Fibroblast of gingiva (primary cell): ENCODE data around the gene PPM1A.

Experiments used
- DNase-seq: peaks from one replicate; pipeline ENCODE4 v3.0.0-alpha.2; 2011; ENCODE audit warnings: low read depth

Gene PPM1A

GRCh38 chr14:60227291-60227690 lies 21.7 kb upstream of the PPM1A start:
- DNase-seq, result no peak

GRCh38 chr14:60229614-60230013 lies 19.4 kb upstream of the PPM1A start:
- no peak for DNase-seq

- no peak for DNase-seq
Observed at GRCh38 chr14:60232185-60232584, 16.8 kb upstream of the PPM1A start.

- DNase-seq, result no peak
Observed at GRCh38 chr14:60233251-60233650, 15.8 kb upstream of the PPM1A start.

GRCh38 chr14:60233891-60234290 lies 15.1 kb upstream of the PPM1A start:
- DNase-seq, result no peak

GRCh38 chr14:60235440-60235839 lies 13.6 kb upstream of the PPM1A start:
- no peak for DNase-seq

- DNase-seq, result no peak
Observed at GRCh38 chr14:60238955-60239354, 10.1 kb upstream of the PPM1A start.

- DNase-seq, result no peak
Observed at GRCh38 chr14:60240139-60240856, 8.7 kb upstream of the PPM1A start.

- no peak for DNase-seq
Observed at GRCh38 chr14:60241091-60241490, 7.9 kb upstream of the PPM1A start.

GRCh38 chr14:60242429-60242828 lies 6.6 kb upstream of the PPM1A start:
- no peak for DNase-seq

- DNase-seq, result no peak
Observed at GRCh38 chr14:60245380-60246177, 3.4 kb upstream of the PPM1A start.

GRCh38 chr14:60247994-60248696 lies 876 bp upstream of the PPM1A start:
- peak; percentile 93 for DNase-seq

GRCh38 chr14:60249321-60250256 lies 568 bp downstream of the PPM1A start:
- DNase-seq, result peak; percentile 64

GRCh38 chr14:60250257-60251035 lies 1.4 kb downstream of the PPM1A start:
- DNase-seq, result no peak

GRCh38 chr14:60251877-60252276 lies 2.9 kb downstream of the PPM1A start:
- no peak for DNase-seq

- DNase-seq, result no peak
Observed at GRCh38 chr14:60252630-60253029, 3.6 kb downstream of the PPM1A start.

GRCh38 chr14:60253649-60254048 lies 4.6 kb downstream of the PPM1A start:
- no peak for DNase-seq

GRCh38 chr14:60254176-60254575 lies 5.2 kb downstream of the PPM1A start:
- DNase-seq, result no peak

GRCh38 chr14:60257865-60258264 lies 8.8 kb downstream of the PPM1A start:
- no peak for DNase-seq

GRCh38 chr14:60265163-60265562 lies 16.1 kb downstream of the PPM1A start:
- DNase-seq, result no peak
